GM12873 (cell line): Measurements from ENCODE around the gene FAM135A.

Experiments used
- TF ChIP-seq, protein P1 (sequence below): IDR thresholded peaks from 2 replicates; pipeline ENCODE4 v1.5.1; 2012; ENCODE audit warnings: low read depth, mild to moderate bottlenecking, moderate library complexity, low read length, control low read depth; ENCODE audit not compliant: insufficient read depth; ENCODE audit errors: missing control alignments

Gene FAM135A

DNA sequence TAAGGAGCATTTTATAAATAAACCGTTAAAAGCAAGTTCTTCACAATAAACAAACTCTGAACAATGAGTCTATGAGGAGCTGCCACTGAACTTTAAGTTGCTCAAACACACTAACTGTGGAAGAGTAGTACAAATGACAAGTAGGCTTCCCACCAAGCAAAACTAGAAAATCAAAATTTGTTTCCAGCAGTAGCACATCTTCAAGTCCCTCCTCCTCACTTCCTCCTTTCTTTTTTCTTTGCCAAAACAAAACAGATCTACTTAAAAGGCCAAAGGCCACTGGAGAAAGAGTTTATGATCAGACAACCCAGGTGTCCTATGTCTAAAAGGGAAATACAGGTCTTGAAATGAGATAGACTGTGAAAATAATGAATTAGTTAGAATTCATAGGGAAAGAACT lies 17.1 kb upstream of the FAM135A start:
- TF ChIP-seq, protein P1, sequence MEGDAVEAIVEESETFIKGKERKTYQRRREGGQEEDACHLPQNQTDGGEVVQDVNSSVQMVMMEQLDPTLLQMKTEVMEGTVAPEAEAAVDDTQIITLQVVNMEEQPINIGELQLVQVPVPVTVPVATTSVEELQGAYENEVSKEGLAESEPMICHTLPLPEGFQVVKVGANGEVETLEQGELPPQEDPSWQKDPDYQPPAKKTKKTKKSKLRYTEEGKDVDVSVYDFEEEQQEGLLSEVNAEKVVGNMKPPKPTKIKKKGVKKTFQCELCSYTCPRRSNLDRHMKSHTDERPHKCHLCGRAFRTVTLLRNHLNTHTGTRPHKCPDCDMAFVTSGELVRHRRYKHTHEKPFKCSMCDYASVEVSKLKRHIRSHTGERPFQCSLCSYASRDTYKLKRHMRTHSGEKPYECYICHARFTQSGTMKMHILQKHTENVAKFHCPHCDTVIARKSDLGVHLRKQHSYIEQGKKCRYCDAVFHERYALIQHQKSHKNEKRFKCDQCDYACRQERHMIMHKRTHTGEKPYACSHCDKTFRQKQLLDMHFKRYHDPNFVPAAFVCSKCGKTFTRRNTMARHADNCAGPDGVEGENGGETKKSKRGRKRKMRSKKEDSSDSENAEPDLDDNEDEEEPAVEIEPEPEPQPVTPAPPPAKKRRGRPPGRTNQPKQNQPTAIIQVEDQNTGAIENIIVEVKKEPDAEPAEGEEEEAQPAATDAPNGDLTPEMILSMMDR: no peak

DNA sequence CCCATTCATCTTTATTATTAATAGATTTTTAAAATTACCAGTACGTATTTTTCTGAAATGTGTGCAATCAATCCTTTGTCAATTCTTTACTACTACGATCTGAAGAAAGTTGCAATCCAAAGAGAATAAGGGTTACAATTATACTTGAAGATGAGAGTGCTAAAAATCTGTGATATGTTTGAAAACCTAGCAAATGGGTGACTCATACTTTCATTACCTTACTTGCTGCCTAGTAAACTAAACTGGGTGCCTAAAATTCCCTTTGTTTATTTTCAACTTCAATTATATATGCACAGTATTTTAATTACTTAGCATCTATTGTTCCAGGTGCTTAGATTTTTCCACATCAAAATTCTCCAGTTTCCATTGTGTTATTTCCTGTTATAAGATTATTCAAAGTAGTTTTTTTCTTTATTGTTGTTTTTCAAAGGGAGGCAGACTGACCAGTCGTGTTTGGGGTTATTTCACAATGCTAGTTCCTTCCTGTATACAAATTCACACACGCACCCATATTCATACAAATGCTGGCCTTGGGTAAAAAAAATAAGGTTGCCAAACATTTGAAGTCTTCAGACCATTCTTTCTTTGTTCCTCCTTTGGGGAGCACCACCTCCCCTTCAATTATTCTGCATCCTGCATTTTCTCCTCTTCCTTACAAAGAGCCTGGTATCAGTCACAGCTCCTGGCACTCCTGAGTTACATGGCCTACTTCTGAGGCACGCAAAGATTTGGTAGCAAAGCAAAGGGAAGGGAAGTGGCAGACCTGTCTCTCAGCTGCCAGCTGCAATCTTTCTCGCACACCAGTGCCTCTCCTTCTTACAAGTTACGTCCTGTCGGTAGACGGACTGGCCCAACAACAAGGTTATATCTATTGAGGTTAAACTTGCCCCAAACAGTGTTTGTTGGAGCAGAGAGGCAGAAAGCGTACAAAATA lies 16.2 kb upstream of the FAM135A start:
- TF ChIP-seq, protein P1: no peak

DNA sequence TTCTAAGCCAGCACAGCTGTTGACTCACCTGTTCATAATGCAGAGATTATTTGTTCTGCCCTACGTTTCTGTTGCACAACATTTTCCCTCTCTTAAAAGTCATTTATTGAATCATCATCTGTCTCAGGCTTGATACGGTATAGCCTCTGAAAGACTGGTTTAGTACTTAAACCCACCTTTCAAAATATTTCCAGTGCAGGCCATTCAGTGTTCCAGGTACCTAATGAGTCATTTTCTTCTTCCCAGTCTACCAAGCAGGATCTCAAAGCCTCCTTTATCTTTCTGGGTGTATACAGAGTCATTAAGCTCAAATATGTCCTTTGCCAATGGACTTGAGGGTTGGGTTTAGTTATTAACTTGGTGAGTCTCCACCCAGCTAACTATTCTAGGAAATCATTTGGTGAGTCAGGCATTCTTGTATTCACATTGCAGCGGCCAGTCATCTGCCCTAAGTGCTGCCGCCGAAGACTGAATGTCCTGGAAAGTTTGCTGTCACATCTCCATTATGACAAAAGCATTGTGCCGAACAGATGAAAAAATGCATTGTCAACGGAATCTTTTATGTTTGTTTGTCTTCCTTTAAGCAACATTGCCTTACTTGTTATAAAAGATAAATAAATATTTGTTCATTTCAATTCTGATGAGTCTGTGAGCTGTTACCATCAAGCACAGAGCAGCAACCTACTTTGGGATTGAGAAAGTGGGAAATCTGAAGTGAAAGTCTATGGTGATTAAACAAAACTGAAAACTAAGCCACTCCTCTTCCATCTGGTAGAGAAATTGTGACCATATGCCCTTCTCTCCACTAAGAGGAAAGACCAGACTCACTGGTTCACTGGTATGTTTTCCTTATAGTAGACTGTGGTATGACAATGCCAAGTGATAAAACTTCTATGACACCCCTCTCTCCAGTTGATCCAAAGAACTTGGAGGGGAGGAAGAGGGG lies 14.3 kb upstream of the FAM135A start:
- TF ChIP-seq, protein P1: no peak

DNA sequence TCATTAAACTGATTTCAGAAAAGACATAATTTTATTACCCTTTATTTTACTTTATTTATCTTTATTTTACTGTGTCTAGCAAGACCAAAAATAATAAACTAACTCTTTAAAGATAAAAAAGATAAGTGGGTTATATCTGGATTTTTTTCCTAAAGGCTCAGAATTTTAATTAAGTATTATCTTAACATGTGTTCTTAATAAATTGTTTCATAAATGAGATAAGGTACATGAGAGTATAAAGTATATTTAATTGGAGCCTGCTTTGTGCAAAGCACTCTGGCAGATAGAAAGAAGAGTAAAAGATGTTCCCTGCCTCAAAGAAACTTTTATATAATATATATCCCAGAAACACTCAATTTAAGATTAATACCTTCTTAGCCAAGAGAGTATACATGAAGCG lies 8.7 kb upstream of the FAM135A start:
- TF ChIP-seq, protein P1: no peak

DNA sequence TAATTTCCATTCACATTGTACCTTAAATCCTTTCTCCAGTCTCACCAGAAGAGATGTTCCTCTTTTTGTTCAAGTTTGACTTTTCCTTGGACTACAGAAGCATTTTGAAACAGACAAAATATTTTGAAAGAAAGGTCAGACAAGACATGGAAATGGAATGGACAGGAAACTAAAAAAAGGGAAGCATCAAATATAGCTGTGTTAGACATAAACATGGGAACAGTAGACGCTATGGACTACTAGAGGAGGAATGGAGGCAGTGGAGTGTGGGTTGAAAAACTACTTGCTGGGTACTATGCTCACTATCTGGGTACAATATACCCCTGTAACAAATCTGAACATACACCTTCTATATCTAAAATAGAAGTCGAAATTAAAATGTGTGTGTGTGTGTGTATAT lies 4.1 kb upstream of the FAM135A start:
- TF ChIP-seq, protein P1: no peak

DNA sequence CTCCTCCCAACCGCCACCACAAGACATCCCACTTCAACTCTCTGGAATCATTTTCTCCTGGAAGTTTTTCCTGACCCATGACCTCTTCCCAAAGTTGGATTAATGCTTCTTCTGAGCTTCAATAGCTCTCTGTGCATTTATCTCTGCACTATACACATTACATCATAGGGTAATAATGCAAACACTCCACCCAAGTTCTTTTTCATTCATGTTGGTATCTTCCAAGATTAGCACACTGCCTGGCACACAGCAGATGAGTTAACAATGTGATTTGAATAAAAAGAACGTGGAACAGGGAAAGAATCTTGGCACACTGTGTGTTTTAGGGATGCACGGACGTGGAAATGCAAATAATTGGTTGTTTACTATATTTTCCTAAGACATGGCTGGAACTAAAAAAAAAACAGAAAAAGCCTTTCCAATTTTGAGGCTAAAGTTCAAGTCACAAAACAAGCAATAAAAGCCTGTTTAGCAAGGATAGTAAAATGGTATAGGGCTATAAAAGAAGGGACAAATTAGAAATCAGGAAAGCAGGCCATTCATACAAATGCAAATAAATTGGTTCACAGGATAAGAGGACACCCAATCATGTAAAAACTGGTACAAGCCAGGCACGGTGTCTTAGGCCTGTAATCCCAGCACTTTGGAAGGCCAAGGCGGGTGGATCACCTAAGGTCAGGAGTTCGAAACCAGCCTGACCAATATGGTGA lies 1.6 kb upstream of the FAM135A start:
- TF ChIP-seq, protein P1: no peak
